HL-60 (cell line): Measurements from ENCODE around the gene IZUMO1.

Experiments used
- DNase-seq, 2 experiments: peaks; one replicate each; pipeline ENCODE4 v3.0.0-alpha.2; 2010 to 2020; ENCODE audit warnings: low read depth in 1 of 2, low spot score in 1 of 2
- H3K27ac ChIP-seq: fragments of 250-450 bp; sonication (Bioruptor Pico); replicated peaks from 2 replicates; pipeline ENCODE4 v1.5.1; 2020; ENCODE audit warnings: mild to moderate bottlenecking, moderate library complexity
- H3K27me3 ChIP-seq: fragments of 250-450 bp; sonication (Bioruptor Pico); 2 replicates; pipeline ENCODE4 v1.5.1; 2021; ENCODE audit warnings: mild to moderate bottlenecking, moderate library complexity; ENCODE audit not compliant: insufficient read depth, poor library complexity, severe bottlenecking
- H3K4me3 ChIP-seq: replicated peaks from 2 replicates; pipeline ENCODE4 v1.5.1; 2011; ENCODE audit warnings: mild to moderate bottlenecking, control low read depth, low read length; ENCODE audit not compliant: insufficient read depth
- CTCF ChIP-seq: IDR thresholded peaks from one replicate; pipeline ENCODE4 v1.5.1; 2011; ENCODE audit warnings: low read length, control low read depth, inconsistent platforms; ENCODE audit not compliant: insufficient read depth
- GABPA ChIP-seq: IDR thresholded peaks from 2 replicates; pipeline ENCODE4 v1.6.1; 2012; ENCODE audit warnings: low read depth
- POLR2AphosphoS5 ChIP-seq: IDR thresholded peaks from 2 replicates; pipeline ENCODE4 v1.6.1; 2012; ENCODE audit warnings: low read depth
- REST ChIP-seq: IDR thresholded peaks from 2 replicates; pipeline ENCODE4 v1.6.1; 2012; ENCODE audit warnings: low read depth; ENCODE audit not compliant: insufficient replicate concordance
- SPI1 ChIP-seq: IDR thresholded peaks from 2 replicates; pipeline ENCODE4 v1.6.1; 2012; ENCODE audit warnings: low read depth, mild to moderate bottlenecking, borderline replicate concordance

IZUMO1 gene

GRCh38 chr19:48734625-48735024, 12.1 kb downstream of the IZUMO1 start:
- TF ChIP-seq POLR2AphosphoS5 (no peak), REST (no peak), SPI1 (no peak), CTCF (no peak), GABPA (no peak)
- Histone ChIP-seq H3K27me3 (no peaks in the 10 kb centered on the region), H3K4me3 (no peak overlapping the region)

GRCh38 chr19:48731452-48731851, 15.3 kb downstream of the IZUMO1 start:
- TF ChIP-seq SPI1 (no peak), REST (no peak), POLR2AphosphoS5 (no peak), CTCF (no peak), GABPA (no peak)
- no peak for DNase-seq
- H3K27me3 ChIP-seq, result no peaks in the 10 kb centered on the region
- H3K27ac ChIP-seq, result no peak overlapping the region
- no peak overlapping the region for H3K4me3 ChIP-seq

More at GRCh38 chr19:48734625-48735024, 12.1 kb downstream of the IZUMO1 start:
- DNase-seq, result no peak
- H3K27ac ChIP-seq, result no peak overlapping the region

- Histone ChIP-seq H3K27me3 (no peaks in the 10 kb centered on the region), H3K4me3 (no peak overlapping the region), H3K27ac (no peak overlapping the region)
- no peak for DNase-seq
- TF ChIP-seq GABPA (no peak), REST (no peak), CTCF (no peak), POLR2AphosphoS5 (no peak), SPI1 (no peak)
Measured at GRCh38 chr19:48728911-48729664, 17.6 kb downstream of the IZUMO1 start.
